OCI-LY1 (cell line): Measurements from ENCODE around the gene LMTK2.

Experiments used
- H2AFZ ChIP-seq: fragments of 200-600 bp; sonication (generic), shearing (Covaris generic); 2 replicates; pipeline ENCODE4 v1.6.0; 2014; ENCODE audit warnings: antibody characterized with exemption, mild to moderate bottlenecking, low read length
- H3F3A ChIP-seq: fragments of 200-600 bp; sonication (generic), shearing (Covaris generic); 2 replicates; pipeline ENCODE4 v1.6.0; 2014; ENCODE audit warnings: mild to moderate bottlenecking, antibody characterized with exemption, low read length, moderate library complexity; ENCODE audit not compliant: insufficient read depth
- H3K27ac ChIP-seq: fragments of 200-600 bp; sonication (generic); 2 replicates; pipeline ENCODE4 v1.5.1; 2014; ENCODE audit warnings: low read length, mixed run types, mild to moderate bottlenecking, low read depth; ENCODE audit not compliant: poor library complexity, severe bottlenecking
- H3K27me3 ChIP-seq: fragments of 200-600 bp; sonication (generic); 2 replicates; pipeline ENCODE4 v1.6.0; 2014; ENCODE audit warnings: antibody characterized with exemption, mild to moderate bottlenecking, low read length, moderate library complexity; ENCODE audit not compliant: insufficient read depth
- H3K36me3 ChIP-seq: fragments of 200-600 bp; sonication (generic); 2 replicates; pipeline ENCODE4 v1.6.1; 2014; ENCODE audit warnings: mild to moderate bottlenecking, antibody characterized with exemption, low read length, moderate library complexity, mixed read lengths; ENCODE audit not compliant: insufficient read depth
- H3K4me1 ChIP-seq: fragments of 200-600 bp; sonication (generic); 2 replicates; pipeline ENCODE4 v1.5.1; 2014; ENCODE audit warnings: mild to moderate bottlenecking, low read length, moderate library complexity; ENCODE audit not compliant: insufficient read depth, severe bottlenecking
- H3K4me2 ChIP-seq: fragments of 200-600 bp; sonication (generic), shearing (Covaris generic); 2 replicates; pipeline ENCODE4 v1.6.1; 2014; ENCODE audit warnings: low read length
- H3K4me3 ChIP-seq: fragments of 200-600 bp; sonication (generic); 2 replicates; pipeline ENCODE4 v1.5.1; 2014; ENCODE audit warnings: low read length, low read depth, mild to moderate bottlenecking, mixed read lengths; ENCODE audit not compliant: poor library complexity, severe bottlenecking
- H3K79me2 ChIP-seq: fragments of 200-600 bp; shearing (Covaris generic); 2 replicates; pipeline ENCODE4 v1.6.1; 2016; ENCODE audit warnings: mixed run types, low read length, mixed read lengths; ENCODE audit not compliant: insufficient read depth
- H3K9ac ChIP-seq: fragments of 200-600 bp; sonication (generic), shearing (Covaris generic); 2 replicates; pipeline ENCODE4 v1.6.1; 2014; ENCODE audit warnings: mild to moderate bottlenecking, low read length, mixed read lengths
- H3K9me2 ChIP-seq: fragments of 200-600 bp; sonication (generic), shearing (Covaris generic); 2 replicates; pipeline ENCODE4 v1.6.1; 2014; ENCODE audit warnings: low read depth, mild to moderate bottlenecking, low read length, mixed read lengths
- H3K9me3 ChIP-seq: fragments of 200-600 bp; shearing (Covaris generic); 2 replicates; pipeline ENCODE4 v1.6.1; 2014; ENCODE audit warnings: low read length, mixed read lengths
- H4K20me1 ChIP-seq: fragments of 200-600 bp; sonication (generic), shearing (Covaris generic); 2 replicates; pipeline ENCODE4 v1.6.0; 2016; ENCODE audit warnings: mild to moderate bottlenecking, low read length; ENCODE audit not compliant: insufficient read depth
- EZH2 ChIP-seq: fragments of 200-600 bp; sonication (generic), shearing (Covaris generic); IDR thresholded peaks from 2 replicates; pipeline ENCODE4 v1.8.0; 2017; ENCODE audit warnings: borderline replicate concordance, mixed run types, mild to moderate bottlenecking, antibody characterized with exemption, low read length, moderate library complexity, mixed read lengths
- TF ChIP-seq, protein P1 (sequence below): fragments of 200-600 bp; sonication (generic), shearing (Covaris generic); IDR thresholded peaks from 2 replicates; pipeline ENCODE4 v1.5.1; 2017; ENCODE audit warnings: mild to moderate bottlenecking, antibody characterized with exemption, low read length, moderate library complexity, mixed read lengths

The LMTK2 gene

DNA sequence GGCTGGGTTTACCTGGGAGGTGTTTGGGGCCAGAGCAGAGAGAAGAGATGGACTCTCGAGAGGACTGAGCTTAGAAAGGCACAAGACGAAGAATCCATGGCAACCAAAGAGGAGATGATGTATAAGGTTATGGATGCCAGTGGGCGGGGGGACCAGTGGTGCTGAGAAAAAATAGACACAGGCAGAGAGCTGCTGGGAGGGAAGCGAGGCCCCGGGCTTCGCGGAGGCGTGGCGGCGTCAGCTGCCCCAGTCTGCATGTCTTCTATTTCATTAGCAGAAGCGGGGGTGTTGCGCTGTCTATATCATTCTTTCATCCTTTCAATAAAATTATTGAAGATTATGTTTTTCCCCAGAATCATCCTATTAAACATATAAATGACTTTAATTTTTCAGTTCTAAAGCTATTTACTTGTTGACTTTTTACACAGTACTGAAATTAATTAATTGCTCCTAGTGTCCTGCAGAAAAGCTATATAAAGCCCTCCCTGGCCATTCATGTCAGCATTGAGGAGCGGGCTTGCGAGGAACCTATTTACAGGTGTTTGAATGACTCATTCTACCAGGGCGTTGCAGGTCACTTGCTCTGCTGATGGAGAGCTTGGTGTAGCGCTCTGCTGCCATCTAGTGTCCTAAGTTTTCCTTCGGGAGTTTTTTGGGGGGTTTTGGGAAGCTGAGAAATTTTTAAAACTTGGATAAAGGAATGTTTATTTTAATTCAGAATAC lies 61.7 kb downstream of the LMTK2 start:
- Histone ChIP-seq H3K9ac (no peak overlapping the region), H3K4me1 (no peaks in the 10 kb centered on the region), H3K27ac (no peak overlapping the region), H2AFZ (no peak overlapping the region), H4K20me1 (no peaks in the 10 kb centered on the region), H3K79me2 (no peaks in the 10 kb centered on the region), H3K36me3 (peaks cover 6% of the 10 kb centered on the region; the same call in 1 of the 2 replicates), H3K27me3 (no peaks in the 10 kb centered on the region), H3K9me3 (no peaks in the 10 kb centered on the region), H3F3A (no peaks in the 10 kb centered on the region), H3K4me3 (no peak overlapping the region), H3K9me2 (no peaks in the 10 kb centered on the region), H3K4me2 (no peak overlapping the region)
- no peak for TF ChIP-seq EZH2
- TF ChIP-seq, protein P1, sequence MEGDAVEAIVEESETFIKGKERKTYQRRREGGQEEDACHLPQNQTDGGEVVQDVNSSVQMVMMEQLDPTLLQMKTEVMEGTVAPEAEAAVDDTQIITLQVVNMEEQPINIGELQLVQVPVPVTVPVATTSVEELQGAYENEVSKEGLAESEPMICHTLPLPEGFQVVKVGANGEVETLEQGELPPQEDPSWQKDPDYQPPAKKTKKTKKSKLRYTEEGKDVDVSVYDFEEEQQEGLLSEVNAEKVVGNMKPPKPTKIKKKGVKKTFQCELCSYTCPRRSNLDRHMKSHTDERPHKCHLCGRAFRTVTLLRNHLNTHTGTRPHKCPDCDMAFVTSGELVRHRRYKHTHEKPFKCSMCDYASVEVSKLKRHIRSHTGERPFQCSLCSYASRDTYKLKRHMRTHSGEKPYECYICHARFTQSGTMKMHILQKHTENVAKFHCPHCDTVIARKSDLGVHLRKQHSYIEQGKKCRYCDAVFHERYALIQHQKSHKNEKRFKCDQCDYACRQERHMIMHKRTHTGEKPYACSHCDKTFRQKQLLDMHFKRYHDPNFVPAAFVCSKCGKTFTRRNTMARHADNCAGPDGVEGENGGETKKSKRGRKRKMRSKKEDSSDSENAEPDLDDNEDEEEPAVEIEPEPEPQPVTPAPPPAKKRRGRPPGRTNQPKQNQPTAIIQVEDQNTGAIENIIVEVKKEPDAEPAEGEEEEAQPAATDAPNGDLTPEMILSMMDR: peak; percentile 83

- H3K9ac ChIP-seq: no peak overlapping the region
These were observed 62.4 kb downstream of the LMTK2 start for GRCh38 chr7:98168904-98169621.

DNA sequence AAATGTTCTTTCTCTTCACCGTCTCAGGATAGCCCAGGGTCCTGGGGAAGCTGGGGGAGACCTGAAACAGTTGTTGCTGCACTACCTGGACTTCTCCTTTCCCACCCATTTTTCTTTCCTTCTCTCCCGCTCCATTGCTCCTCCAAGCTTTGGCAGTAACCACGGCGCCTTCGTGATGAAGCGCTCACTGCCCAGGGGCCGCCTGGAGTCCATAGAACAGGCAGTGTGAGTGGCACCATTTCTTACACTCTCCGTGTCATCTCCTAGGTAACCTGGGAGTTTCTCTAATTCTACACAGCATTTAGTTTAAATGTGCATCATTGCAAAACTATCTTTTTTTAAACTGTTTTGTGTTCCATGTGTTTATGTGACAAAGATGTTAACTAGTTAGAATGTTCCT lies 64.3 kb downstream of the LMTK2 start:
- H3K9ac ChIP-seq: no peak overlapping the region
- no peaks in the 10 kb centered on the region for H4K20me1 ChIP-seq
- H3K79me2 ChIP-seq: no peaks in the 10 kb centered on the region
- no peaks in the 10 kb centered on the region for H3F3A ChIP-seq
- no peaks in the 10 kb centered on the region for H3K4me1 ChIP-seq
- no peaks in the 10 kb centered on the region for H3K9me2 ChIP-seq
- H3K4me2 ChIP-seq: no peak overlapping the region
- no peak for TF ChIP-seq EZH2
- TF ChIP-seq, protein P1: no peak
- no peak overlapping the region for H3K4me3 ChIP-seq
- no peak overlapping the region for H3K27ac ChIP-seq
- H2AFZ ChIP-seq: no peak overlapping the region
- H3K27me3 ChIP-seq: no peaks in the 10 kb centered on the region
- H3K9me3 ChIP-seq: no peaks in the 10 kb centered on the region
- H3K36me3 ChIP-seq: peaks cover 6% of the 10 kb centered on the region; the same call in 1 of the 2 replicates

More at GRCh38 chr7:98168904-98169621, 62.4 kb downstream of the LMTK2 start:
- no peak for TF ChIP-seq EZH2
- TF ChIP-seq, protein P1: no peak; the same call in 1 of the 2 replicates
- Histone ChIP-seq H3K36me3 (peaks cover 6% of the 10 kb centered on the region; the same call in 1 of the 2 replicates), H3K27ac (no peak overlapping the region), H3F3A (no peaks in the 10 kb centered on the region), H3K4me3 (no peak overlapping the region), H4K20me1 (no peaks in the 10 kb centered on the region), H2AFZ (no peak overlapping the region), H3K4me2 (no peak overlapping the region), H3K4me1 (no peaks in the 10 kb centered on the region), H3K79me2 (no peaks in the 10 kb centered on the region), H3K9me2 (no peaks in the 10 kb centered on the region), H3K9me3 (no peaks in the 10 kb centered on the region), H3K27me3 (no peaks in the 10 kb centered on the region)
